Measurements from ENCODE around the gene TENT4A.

DNA sequence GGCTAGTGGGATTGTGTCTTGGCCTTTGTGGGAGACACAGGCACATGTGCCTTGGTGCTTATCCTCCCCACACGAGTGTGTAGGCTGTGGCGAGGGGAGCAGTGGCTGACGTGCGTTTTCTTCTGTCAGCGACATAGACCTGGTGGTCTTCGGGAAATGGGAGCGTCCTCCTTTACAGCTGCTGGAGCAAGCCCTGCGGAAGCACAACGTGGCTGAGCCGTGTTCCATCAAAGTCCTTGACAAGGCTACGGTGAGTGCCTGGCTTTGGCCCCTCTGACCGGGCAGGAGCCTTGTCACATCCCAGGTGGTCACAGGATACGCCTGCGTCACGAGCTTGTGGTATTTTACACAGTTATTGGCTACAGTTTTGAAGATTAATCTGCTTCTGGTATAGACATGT is 26.4 kb downstream of the TENT4A start:
- TF ChIP-seq EZH2 (conservative IDR thresholded peaks at IDR 0.05; ENCODE audit: low read depth, low read length) (no peak), RELA (CRISPR knock-in tag; IDR thresholded peaks at IDR 0.05) (no peak), ZNF121 (CRISPR knock-in tag; IDR thresholded peaks at IDR 0.05) (no peak), CEBPB (IDR thresholded peaks at IDR 0.05; ENCODE audit: borderline replicate concordance, low read depth, low read length) (no peak), ELF4 (CRISPR knock-in tag; IDR thresholded peaks at IDR 0.05; ENCODE audit: borderline replicate concordance) (no peak), FOSL1 (CRISPR knock-in tag; IDR thresholded peaks at IDR 0.05; ENCODE audit: borderline replicate concordance) (no peak)
- TF ChIP-seq, protein P1, sequence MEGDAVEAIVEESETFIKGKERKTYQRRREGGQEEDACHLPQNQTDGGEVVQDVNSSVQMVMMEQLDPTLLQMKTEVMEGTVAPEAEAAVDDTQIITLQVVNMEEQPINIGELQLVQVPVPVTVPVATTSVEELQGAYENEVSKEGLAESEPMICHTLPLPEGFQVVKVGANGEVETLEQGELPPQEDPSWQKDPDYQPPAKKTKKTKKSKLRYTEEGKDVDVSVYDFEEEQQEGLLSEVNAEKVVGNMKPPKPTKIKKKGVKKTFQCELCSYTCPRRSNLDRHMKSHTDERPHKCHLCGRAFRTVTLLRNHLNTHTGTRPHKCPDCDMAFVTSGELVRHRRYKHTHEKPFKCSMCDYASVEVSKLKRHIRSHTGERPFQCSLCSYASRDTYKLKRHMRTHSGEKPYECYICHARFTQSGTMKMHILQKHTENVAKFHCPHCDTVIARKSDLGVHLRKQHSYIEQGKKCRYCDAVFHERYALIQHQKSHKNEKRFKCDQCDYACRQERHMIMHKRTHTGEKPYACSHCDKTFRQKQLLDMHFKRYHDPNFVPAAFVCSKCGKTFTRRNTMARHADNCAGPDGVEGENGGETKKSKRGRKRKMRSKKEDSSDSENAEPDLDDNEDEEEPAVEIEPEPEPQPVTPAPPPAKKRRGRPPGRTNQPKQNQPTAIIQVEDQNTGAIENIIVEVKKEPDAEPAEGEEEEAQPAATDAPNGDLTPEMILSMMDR (CRISPR knock-in tag; IDR thresholded peaks at IDR 0.05) = no peak
- TF ChIP-seq, protein P2, sequence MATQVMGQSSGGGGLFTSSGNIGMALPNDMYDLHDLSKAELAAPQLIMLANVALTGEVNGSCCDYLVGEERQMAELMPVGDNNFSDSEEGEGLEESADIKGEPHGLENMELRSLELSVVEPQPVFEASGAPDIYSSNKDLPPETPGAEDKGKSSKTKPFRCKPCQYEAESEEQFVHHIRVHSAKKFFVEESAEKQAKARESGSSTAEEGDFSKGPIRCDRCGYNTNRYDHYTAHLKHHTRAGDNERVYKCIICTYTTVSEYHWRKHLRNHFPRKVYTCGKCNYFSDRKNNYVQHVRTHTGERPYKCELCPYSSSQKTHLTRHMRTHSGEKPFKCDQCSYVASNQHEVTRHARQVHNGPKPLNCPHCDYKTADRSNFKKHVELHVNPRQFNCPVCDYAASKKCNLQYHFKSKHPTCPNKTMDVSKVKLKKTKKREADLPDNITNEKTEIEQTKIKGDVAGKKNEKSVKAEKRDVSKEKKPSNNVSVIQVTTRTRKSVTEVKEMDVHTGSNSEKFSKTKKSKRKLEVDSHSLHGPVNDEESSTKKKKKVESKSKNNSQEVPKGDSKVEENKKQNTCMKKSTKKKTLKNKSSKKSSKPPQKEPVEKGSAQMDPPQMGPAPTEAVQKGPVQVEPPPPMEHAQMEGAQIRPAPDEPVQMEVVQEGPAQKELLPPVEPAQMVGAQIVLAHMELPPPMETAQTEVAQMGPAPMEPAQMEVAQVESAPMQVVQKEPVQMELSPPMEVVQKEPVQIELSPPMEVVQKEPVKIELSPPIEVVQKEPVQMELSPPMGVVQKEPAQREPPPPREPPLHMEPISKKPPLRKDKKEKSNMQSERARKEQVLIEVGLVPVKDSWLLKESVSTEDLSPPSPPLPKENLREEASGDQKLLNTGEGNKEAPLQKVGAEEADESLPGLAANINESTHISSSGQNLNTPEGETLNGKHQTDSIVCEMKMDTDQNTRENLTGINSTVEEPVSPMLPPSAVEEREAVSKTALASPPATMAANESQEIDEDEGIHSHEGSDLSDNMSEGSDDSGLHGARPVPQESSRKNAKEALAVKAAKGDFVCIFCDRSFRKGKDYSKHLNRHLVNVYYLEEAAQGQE (IDR thresholded peaks at IDR 0.05; ENCODE audit: borderline replicate concordance in 1 of 2, low read depth in 1 of 2, low read length in 2 of 2) = no peak

Data from HepG2 (cell line).